NCI-H345 (cell line): Measurements from ENCODE around the gene KIF13A.
"Not testable (repeated sequence)": the region's sequence is repeated elsewhere in the genome, so short reads cannot be mapped to it uniquely, and the experiment has no call there.

ENCODE experiments used
- DNase-seq: peaks from one replicate; lab custom pipeline; 2025; lab: John Stamatoyannopoulos, UW

Gene KIF13A

DNA sequence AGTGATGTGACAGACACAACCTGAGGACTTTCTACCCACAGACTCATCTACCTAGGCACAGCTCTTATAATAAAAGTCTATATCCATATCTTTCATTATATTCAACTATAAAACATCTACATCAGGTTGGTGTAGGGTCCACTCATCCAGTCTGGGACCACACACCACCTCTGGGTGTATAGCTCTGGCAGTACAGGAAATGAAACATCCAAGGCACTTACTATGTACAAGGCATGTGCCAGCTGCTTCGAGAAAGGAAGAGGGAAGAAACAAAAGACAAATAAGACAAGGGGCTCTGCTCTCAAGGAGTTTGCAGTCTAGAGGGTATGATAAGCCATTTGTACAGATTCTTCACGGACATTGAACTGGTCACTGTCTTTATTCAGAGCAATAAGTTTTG, 18.6 kb downstream of the KIF13A start:
- DNase-seq, result no peak

DNA sequence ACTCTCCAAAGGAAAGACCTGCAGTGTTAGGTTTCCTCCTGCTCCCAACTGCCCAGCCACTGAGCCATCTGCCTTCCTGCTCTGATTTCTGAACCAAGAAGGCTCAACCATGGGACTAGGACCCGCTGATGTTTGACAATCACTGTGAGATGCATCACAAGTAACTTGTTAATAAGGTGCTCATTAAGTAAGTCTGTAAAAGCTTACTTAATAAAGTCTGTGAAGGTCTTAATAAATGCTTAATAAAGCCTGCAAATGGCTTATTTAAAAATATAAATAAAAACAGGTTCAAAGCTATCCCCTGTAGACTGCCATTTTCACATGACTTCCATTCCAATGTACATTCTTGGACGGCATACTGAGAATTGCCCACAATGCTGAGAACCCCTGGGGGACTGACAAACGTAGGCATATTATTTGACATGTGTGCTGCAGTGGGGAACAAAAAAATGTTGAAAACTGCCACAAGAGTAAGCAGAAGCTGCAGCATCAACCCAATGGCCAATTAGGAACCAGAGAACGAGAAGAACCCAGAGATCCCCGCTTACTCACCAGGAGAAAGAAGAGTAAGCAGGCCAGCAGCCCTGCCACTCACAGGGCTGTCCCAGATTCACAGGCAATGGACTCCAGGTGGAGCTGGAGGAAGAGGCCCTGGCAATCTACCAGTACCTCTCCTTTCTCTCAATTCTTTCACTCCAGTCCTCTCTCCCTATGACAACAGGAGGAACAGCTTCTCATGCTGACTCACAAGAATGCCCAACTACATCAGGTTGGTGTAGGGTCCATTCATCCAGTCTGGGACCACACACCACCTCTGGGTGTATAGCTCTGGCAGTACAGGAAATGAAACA, 19.5 kb downstream of the KIF13A start:
- no peak for DNase-seq

DNA sequence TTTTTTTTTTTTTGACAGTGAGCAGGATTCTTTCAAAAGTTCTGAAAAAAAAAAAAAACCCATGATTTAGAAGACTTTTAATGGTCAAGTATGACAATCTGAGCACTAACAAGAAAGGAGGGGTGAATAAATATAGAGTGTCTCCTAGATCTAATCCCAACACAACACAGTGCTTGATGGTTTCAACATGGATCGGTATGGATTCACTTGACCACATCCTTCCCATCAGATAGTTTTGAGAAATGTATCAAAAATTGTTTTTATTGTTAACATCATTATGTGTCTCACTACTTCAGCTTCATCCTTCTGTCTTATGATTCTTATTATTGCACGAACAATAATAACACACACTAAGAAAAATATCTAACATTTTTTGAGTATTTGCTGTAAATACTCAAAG, 21.0 kb downstream of the KIF13A start:
- DNase-seq, result no peak

DNA sequence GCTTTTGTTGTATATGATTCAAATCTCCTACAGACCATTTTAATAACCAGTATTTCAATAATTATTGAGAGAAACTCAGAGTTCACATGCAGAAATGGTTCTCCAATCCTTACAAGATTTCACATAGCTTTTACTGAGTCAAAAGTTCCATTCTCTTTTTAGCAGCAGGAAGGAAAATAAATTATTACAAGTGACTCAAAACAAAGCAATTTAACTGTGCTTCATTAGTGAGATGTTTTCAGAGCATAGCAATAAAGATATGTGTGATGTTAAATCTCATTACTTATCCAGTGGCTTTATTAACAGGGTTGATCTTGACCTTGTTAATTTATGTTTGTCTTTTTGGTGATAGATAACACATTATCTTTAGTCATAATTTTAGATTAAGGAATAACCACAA, 22.0 kb downstream of the KIF13A start:
- DNase-seq, result no peak

DNA sequence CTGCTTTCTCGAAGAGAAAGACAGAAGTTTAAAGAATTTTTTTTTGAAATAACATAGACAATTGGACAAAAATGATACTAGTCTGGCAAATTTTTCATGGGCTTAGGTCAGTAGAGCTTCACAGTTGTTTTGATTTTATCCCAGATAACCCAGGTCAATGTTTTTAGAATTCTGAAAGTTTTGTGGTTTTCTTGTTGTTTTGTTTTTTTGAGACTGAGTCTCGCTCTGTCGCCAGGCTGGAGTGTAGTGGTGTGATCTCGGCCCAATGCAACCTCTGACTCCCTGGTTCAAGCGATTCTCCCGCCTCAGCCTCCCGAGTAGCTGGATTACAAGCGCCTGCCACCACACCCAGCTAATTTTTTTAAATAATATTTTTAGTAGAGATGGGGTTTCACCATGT, 22.8 kb downstream of the KIF13A start:
- DNase-seq, result no peak

DNA sequence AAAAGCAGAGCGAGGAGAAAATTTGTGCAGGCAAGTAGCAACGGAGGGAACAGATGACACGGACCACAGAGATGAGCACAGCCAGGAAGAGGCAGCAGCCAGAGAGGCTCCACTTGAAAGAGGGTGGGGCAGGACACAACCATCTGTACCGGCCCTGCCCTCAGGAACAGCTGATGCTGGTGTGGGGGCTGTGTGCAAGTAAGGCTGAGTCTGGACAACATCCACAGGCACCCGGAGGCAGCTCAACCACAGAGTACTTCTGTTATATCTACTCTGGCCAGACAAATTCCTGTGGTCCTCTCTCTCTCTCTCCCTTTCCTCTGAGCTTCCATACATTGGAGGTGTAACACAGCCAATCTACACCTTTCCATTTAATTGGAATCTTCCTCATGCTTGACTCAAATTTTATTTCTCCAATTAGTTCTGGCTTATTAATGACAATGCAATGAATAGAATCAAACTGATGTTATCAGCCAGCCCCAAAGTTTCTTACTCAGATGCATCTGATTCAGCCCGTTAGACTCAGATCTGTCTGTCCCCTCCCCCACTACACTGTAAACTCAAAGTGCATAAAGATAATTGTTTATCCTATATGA, 24.9 kb downstream of the KIF13A start:
- DNase-seq, result no peak

DNA sequence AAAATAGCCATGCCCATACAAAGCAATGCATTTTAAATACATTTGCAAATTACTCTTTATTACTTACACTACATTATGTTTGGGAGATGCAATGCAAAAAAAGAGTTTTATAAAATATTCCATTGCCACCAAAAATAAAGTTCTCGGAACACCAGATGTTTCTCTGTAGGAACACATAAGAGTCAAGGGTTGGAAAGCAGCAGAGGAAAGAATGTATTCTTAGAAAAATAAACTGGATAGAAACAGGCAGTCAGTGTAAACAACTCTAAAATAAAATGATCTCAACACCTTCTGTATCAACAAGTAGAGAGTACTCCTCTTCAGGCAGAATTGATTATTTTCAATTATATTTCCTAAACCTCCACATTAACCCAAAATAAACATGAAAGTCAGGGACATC, 28.1 kb downstream of the KIF13A start:
- DNase-seq, result no peak

DNA sequence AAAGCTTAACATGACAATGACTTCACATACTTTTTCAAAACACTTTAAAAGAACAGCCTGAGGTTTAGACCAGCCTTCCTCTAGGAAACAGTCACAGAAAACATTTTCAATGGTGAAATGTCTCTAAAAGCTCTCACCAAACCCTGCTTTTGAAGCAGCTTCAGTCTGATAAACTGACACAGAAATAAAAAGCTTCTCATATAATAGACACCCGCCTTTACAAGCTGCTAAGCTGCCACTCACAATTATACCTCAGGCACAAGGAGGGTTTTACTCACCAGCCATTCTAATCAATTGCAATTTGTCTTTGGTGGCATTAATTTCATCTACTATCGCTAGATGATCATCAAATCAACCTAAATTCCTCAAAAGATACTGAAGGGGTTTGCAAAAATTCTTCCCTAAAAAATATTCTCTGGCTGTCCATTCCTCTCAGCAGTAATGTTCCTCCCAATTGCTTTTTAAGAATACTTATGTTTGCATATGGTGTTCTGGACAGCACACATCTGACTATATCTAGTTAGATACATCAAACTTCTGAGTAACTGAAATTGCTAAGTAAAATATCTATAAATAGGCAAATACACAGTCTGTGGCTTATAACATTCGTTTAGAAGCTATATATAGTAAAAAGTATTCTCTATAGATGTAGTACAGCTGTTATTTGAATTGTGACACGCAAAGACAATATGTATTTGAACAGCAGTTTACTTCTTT, 29.4 kb downstream of the KIF13A start:
- no peak for DNase-seq

DNA sequence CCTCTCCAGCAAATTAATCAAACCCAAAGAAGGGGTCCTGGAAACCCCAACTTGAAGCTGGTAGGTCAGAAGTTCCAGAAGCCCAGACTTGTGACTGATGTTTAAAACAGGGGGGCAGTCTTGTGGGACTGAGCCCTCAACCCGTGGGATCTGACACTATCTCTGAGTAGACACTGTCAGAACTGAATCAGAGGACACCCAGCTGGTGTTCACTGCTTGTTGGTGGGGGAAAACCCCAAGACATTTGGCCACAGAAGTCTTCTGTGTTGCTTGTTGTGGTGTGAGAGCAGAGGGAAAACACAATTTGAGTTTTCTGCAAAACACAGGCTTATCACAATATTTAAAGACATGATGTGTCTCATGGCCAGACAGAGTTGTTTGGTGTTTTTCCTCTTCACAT, 29.9 kb downstream of the KIF13A start:
- DNase-seq, result no peak

DNA sequence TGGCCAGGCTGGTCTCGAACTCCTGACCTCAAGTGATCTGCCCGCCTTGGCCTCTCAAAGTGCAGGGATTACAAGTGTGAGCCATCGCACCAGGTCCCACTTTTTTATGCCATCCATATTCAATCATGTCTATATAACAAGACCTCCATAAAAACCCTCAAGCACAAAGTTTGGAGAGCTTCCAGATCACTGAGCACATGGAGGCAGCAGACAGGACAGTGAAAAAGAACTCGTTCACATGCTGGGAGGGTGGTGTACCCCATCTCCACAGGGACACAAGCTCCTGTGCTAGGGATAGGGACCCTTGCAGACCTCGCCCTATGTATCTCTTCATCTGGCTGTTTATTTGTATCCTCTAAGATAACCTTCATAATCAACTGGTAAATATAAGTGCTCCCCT, 30.3 kb downstream of the KIF13A start:
- no peak for DNase-seq

DNA sequence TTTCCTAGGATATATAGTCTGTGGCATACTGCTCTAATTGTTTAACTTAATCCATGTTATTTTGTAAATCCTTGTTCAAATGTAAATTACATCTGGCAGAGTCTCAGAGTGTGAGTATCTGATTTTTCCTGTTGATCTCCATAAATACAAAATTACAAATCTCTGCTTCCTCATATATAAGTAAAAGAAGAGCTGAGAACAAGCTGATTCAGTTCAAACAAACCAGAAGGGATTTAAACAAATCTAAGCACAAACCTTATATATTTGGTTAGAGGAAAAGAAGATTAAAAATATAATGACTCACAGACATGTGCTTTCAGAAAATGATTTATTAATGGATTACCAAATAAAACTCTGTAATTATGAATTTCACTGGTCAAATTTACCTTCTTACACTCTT, 37.3 kb downstream of the KIF13A start:
- no peak for DNase-seq

DNA sequence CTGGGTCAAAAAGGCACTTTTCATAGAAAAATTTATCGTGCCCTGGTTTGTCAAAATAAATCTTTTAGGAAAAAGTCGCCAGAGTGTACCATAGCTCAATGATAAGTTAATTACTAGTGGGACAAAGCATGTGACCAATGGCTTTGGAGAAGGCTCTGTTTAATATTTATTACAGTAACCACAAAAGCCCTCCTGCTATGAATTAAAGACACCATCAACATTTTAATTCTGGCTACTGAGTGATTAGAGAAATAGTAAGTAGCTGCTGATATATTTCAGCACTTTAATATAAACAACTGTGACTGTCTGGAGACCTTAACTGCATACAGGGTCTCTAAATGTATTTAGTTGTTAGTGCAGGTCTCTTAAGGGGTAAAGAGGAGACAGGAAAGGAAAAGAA, 38.3 kb downstream of the KIF13A start:
- DNase-seq, result no peak

DNA sequence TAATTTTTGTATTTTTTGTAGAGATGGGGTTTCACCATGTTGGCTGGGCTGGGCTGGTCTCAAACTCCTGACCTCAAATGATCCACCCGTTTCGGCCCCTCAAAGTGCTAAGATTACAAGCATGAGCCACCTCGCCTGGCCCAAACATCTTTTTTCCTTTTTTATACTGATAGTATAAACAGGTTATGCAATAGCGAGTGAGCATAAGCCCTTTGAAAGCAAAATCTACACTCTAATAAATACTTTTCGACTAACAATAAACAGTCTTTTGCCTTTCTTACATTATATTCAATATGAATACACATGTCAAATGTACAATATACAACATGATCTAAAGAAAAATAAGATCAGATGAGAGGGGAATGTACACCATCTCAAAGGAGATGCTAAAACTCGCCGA, 38.7 kb downstream of the KIF13A start:
- no peak for DNase-seq

DNA sequence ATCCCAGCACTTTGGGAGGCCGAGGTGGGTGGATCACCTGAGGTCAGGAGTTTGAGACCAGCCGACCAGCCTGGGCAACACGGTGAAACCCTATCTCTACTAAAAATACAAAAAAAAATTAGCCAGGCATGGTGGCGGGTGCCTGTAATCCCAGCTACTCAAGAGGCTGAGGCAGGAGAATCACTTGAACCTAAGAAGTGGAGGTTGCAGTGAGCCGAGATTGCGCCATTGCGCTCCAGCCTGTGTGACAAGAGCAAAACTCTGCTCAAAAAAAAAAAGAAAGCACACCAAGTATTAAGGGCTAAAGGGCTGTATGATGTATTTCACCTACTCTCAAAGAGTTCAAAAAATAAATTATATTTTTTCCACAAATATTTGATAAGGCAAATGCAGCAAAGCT, 39.9 kb downstream of the KIF13A start:
- not testable (repeated sequence) for DNase-seq

DNA sequence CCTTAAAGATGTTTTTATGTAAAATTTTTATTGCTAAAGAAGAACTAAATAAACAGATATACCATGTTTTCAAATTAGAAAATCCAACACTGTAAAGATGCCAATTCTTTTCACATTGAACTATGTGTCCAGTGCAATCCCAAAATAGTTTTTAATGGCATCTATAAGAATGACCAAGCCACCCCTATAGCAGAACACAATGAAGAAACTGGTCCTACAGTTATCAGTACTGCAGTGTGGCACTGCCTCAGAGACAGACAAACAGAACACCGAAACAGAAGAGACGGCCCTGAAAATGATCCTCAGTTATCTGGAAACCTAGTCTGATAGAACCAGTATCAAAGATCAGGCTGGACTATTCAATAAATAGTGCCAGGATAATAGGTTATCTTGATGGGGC, 41.9 kb downstream of the KIF13A start:
- no peak for DNase-seq

DNA sequence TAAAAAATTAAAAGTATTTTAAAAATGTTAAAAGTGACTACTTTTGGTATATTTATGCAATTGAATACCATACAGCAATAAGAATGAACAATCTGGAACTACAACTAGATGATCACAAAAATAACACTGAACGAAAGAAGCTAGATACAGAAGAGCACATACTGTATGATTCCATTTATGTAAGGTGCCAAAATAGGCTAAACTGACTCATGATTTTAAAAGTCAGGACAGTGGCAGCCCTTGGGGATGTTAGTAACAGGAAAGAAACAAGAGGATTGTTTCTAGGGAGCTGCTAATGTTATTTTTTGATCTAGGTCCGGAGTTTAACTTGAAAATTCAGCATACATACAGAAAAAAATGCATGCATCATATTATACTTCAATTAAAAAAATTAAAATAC, 42.3 kb downstream of the KIF13A start:
- DNase-seq, result no peak

DNA sequence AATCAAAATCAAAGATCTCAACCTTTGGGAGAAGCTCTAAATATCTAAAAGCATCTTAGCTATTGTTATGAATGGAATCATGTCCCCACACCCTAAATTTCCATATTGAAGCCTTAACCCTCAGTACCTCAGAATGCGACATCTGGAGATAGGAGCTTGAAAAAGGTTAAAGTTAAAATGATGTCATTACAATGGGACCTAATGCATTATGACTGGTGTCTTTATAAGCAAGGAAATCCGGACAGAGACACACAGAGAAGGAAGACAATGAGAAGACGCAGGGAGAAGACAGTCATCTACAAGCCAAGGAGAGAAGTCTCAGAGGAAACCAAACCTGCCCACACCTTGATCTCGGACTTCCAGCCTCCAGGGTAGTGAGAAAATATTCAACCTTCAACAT, 46.1 kb downstream of the KIF13A start:
- DNase-seq, result no peak

DNA sequence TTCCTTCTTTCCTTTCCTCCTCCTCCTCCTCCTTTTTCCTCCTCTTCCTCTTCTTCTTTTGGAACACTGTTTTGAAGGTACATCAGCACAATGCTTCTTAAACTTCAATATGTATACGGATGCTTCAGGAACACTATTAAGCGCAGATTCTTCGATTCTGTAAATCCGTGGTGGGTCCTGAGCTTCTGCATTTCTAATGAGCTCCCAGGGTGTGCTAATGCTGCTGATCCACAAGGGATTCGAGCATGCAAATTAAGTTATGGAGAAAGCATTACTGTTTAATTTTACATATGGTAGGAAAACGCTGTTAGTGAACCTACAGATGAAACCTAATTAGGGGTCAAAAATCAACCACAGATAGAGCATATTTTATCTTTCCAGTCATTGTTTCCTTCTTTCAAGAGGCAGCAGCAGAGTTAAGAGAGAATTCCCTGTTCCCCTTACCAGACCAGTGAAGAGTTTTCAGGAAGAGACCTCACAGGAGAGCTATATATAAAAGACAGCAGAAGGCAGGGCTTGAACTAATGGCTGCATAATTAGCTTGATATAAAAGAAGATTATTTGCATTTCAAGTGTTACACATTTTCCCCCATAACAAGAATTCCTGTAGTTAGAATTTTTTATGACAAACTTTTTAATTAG, 47.2 kb downstream of the KIF13A start:
- no peak for DNase-seq

DNA sequence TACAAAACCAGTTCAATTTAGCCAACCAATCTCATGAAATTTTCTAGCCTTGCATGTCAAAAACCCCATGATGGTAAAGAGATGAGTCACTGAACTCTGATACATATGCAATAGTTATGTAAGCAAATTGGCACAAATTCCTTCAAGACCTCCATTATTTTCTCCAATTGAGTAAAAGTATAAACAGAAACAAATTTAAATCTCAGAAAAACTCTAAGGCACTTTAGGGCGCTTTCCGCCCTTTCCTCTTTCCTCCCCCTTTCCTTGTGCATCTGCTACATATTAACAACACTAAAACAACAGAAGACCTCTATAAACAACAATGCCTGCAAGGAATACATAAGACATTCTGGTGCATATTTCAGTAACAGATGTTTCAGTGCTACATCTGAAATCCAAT, 48.5 kb downstream of the KIF13A start:
- no peak for DNase-seq

DNA sequence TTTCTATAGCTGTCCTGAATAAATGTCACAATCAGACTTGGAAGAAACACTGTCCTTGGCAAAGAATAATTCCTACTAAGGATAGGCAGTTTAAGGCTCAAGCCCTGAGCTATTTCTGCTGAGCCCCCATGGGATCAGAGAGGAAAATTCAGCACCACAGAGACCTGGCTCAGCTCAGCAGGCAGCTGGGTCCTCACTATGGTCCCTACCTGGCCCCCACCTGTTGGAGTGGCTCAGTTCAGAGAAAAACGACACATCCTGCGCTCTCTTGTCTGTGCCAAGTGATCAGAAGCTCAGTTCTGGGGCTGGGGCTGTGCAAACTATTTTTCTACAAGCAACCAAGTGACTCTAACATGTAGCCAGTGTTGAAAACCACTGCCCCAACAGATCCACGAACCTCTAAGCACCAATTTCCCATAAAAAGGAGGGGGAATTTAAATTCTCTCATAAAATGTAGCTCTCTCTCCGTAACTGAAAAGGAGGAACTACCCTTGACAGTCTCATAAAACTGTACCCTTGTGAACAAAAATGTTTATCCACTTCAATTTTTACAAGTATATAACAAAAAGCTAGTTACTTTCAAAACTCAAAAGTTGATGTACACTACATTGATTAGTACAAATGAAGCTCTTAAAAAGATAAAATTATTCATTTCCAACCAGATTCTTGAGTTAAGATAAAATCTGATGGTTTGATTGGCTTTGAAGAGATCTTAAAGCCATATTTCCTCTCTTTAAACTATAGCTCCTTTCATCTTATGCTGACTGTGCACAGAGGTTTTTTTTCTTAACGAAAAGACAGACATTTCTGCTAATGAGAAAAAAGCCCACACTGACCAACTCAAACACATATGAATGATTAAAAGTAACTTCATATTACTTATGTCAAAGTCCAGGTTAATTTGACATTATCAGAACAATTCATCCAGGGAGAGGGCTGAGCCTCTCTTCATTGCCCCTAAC, 52.0 kb downstream of the KIF13A start:
- no peak for DNase-seq

DNA sequence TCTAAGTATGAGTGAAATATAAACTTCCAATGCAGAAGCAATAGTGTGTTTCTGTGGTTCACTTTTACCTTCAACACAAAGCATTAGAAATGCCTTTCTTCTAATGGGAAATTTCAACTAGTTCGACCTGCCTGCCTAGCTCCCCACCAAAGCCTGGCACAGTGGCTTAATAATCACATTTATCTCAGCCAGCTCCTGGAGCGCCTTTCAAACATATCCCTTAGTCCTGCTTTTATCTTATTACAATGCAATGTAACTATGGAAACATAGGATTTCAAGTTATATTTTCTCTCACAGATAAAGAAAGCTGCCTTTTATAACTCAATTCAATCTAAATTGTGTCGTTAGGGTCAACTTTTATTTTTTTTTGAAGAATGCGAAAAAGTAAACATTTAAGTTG, 53.7 kb downstream of the KIF13A start:
- DNase-seq, result no peak
